OCI-LY3 (cell line): Measurements from ENCODE around the gene TSPAN15.

Experiments
- H2AFZ ChIP-seq: fragments of 200-600, 300-600 bp; shearing (Covaris generic); 2 replicates; pipeline ENCODE4 v1.6.0; 2014; ENCODE audit warnings: antibody characterized with exemption, low read depth, low read length
- H3K27ac ChIP-seq: fragments of 200-600, 300-600 bp; sonication (generic); 2 replicates; pipeline ENCODE4 v1.5.1; 2014; ENCODE audit warnings: mild to moderate bottlenecking, low read length, moderate library complexity, mixed read lengths
- H3K27me3 ChIP-seq: fragments of 200-600, 300-600 bp; sonication (generic); 2 replicates; pipeline ENCODE4 v1.6.1; 2014; ENCODE audit warnings: low read depth, low read length, mixed read lengths
- H3K36me3 ChIP-seq: fragments of 200-600, 300-600 bp; sonication (generic); replicated peaks from 2 replicates; pipeline ENCODE3; 2014; ENCODE audit warnings: low read depth, low read length, mixed read lengths
- H3K4me1 ChIP-seq: fragments of 300-600, 200-600 bp; sonication (generic); 2 replicates; pipeline ENCODE4 v1.6.1; 2014; ENCODE audit warnings: low read length, mixed read lengths
- H3K4me2 ChIP-seq: fragments of 200-600, 300-600 bp; sonication (generic); 2 replicates; pipeline ENCODE4 v1.6.1; 2014; ENCODE audit warnings: low read length, mixed read lengths
- H3K4me3 ChIP-seq: fragments of 300-600, 200-600 bp; sonication (generic); 2 replicates; pipeline ENCODE4 v1.5.1; 2014; ENCODE audit warnings: antibody characterized with exemption, mild to moderate bottlenecking, low read length, moderate library complexity
- H3K79me2 ChIP-seq: fragments of 300-600, 200-600 bp; shearing (Covaris generic); 2 replicates; pipeline ENCODE4 v1.6.1; 2014; ENCODE audit warnings: mild to moderate bottlenecking, low read length, mixed read lengths
- H3K9ac ChIP-seq: fragments of 300-600, 200-600 bp; shearing (Covaris generic); 2 replicates; pipeline ENCODE4 v1.6.0; 2014; ENCODE audit warnings: mild to moderate bottlenecking, low read length, moderate library complexity
- H3K9me3 ChIP-seq: fragments of 200-600, 300-600 bp; shearing (Covaris generic); 2 replicates; pipeline ENCODE4 v1.6.1; 2014; ENCODE audit warnings: low read length, mixed read lengths; ENCODE audit not compliant: insufficient read depth
- H4K20me1 ChIP-seq: fragments of 200-600, 300-600 bp; sonication (generic); 2 replicates; pipeline ENCODE4 v1.6.1; 2016; ENCODE audit warnings: low read length, mixed read lengths; ENCODE audit not compliant: insufficient read depth
- CTCF ChIP-seq: fragments of 200-600, 300-600 bp; sonication (generic); IDR thresholded peaks from 2 replicates; pipeline ENCODE4 v1.5.1; 2014; ENCODE audit warnings: antibody characterized with exemption, low read length, low read depth
- EZH2phosphoT487 ChIP-seq: fragments of 200-600 bp; shearing (Covaris generic); IDR thresholded peaks from 2 replicates; pipeline ENCODE4 v1.6.1; 2018; ENCODE audit warnings: antibody characterized with exemption, mixed run types, low read depth

The TSPAN15 gene

GRCh38 chr10:69554611-69555010 is 103.3 kb downstream of the TSPAN15 start:
- no peaks in the 10 kb centered on the region for H3K4me1 ChIP-seq
- H3K9me3 ChIP-seq, result no peaks in the 10 kb centered on the region
- no peak overlapping the region for H3K4me2 ChIP-seq
- no peaks in the 10 kb centered on the region for H4K20me1 ChIP-seq
- no peak for TF ChIP-seq CTCF
- no peak for TF ChIP-seq EZH2phosphoT487
- H3K79me2 ChIP-seq, result no peaks in the 10 kb centered on the region
- H3K4me3 ChIP-seq, result no peak overlapping the region
- no peak overlapping the region for H2AFZ ChIP-seq
- no peaks in the 10 kb centered on the region for H3K27me3 ChIP-seq
- no peak overlapping the region for H3K9ac ChIP-seq
- H3K36me3 ChIP-seq, result no peaks in the 10 kb centered on the region
- H3K27ac ChIP-seq, result no peak overlapping the region
